GM19455 (cell line): ENCODE measurements around the gene CCDC154.

Experiments used
- ATAC-seq: cut with Tn5 transposase; IDR thresholded peaks from one replicate; pipeline ENCODE4 v1.9.1; 2021; ENCODE audit not compliant: unreplicated experiment

Gene CCDC154

GRCh38 chr16:1393613-1394176, 50.7 kb downstream of the CCDC154 start:
- ATAC-seq, result no peak

- ATAC-seq, result no peak
Observed at GRCh38 chr16:1392826-1393225, 51.5 kb downstream of the CCDC154 start.

- ATAC-seq, result no peak
Observed at GRCh38 chr16:1390239-1390779, 54.0 kb downstream of the CCDC154 start.

GRCh38 chr16:1389762-1390161, 54.6 kb downstream of the CCDC154 start:
- ATAC-seq, result no peak

GRCh38 chr16:1387331-1387730, 57.0 kb downstream of the CCDC154 start:
- no peak for ATAC-seq

GRCh38 chr16:1385232-1385631, 59.1 kb downstream of the CCDC154 start:
- no peak for ATAC-seq
